GM13976 (cell line): ENCODE data around the gene GLG1.

Source experiments
- DNase-seq: peaks from one replicate; pipeline ENCODE4 v3.0.0; 2012; ENCODE audit warnings: low spot score
- in situ Hi-C: fragments of 300-500 bp; cut with MboI; formaldehyde crosslinking; loops from one replicate; pipeline ENCODE4 v1.12.0; 2022; ENCODE audit warnings: low sequenced_read_pairs, mixed read lengths, inconsistent platforms; ENCODE audit not compliant: unreplicated experiment
- TF ChIP-seq, protein P1 (sequence below): IDR thresholded peaks from 2 replicates; pipeline ENCODE4 v1.5.1; 2012; ENCODE audit warnings: borderline replicate concordance, mild to moderate bottlenecking; ENCODE audit not compliant: insufficient read depth; ENCODE audit errors: extremely low read depth, missing control alignments, control extremely low read depth

GLG1 gene

DNA sequence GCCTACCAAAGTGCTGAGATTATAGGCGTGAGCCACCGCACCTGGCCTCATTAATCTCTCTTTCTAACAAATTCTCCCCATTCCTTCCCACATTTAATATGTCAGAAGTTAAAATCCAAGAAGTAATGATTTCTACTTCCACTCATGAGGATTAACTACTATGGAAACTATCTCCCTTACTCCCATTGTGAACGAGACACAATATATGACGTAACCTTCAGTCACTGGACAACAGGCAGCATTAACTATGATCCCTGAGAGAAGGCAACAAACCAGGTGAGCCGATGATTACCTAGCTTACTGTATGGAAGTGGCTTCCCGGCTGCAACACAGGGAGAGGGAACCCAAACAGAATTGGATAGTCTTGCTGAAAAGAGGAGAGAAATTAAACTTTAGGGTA is 20.0 kb downstream of the GLG1 start:
- in situ Hi-C loops = no loop called here
- no peak for DNase-seq
- TF ChIP-seq, protein P1, sequence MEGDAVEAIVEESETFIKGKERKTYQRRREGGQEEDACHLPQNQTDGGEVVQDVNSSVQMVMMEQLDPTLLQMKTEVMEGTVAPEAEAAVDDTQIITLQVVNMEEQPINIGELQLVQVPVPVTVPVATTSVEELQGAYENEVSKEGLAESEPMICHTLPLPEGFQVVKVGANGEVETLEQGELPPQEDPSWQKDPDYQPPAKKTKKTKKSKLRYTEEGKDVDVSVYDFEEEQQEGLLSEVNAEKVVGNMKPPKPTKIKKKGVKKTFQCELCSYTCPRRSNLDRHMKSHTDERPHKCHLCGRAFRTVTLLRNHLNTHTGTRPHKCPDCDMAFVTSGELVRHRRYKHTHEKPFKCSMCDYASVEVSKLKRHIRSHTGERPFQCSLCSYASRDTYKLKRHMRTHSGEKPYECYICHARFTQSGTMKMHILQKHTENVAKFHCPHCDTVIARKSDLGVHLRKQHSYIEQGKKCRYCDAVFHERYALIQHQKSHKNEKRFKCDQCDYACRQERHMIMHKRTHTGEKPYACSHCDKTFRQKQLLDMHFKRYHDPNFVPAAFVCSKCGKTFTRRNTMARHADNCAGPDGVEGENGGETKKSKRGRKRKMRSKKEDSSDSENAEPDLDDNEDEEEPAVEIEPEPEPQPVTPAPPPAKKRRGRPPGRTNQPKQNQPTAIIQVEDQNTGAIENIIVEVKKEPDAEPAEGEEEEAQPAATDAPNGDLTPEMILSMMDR = no peak

DNA sequence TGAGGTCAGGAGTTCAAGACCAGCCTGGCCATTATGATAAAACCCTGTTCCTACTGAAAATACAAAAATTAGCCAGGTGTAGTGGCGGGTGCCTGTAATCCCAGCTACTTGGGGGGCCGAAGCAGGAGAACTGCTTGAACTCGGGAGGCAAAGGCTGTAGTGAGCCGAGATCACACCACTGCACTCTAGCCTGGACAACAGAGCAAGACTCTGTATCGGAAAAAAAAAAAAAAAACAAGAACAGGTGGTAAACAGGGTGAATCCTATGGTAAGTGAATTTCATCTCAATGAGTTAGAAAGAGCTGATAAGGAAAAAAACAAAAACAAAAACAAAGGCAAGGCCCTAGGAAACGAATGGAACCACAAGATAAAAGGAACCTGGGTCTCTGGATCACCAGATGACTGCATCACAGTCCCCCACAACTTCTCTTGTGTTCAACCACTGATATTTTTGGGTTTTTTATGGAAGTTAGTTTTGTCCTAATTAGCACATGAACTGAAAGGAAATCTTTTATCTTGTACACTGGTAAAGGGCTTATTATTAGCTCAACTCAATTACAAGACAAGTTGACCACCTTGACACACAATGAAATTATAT is 21.0 kb downstream of the GLG1 start:
- in situ Hi-C loops = no loop called here
- DNase-seq = no peak
- TF ChIP-seq, protein P1 = no peak

DNA sequence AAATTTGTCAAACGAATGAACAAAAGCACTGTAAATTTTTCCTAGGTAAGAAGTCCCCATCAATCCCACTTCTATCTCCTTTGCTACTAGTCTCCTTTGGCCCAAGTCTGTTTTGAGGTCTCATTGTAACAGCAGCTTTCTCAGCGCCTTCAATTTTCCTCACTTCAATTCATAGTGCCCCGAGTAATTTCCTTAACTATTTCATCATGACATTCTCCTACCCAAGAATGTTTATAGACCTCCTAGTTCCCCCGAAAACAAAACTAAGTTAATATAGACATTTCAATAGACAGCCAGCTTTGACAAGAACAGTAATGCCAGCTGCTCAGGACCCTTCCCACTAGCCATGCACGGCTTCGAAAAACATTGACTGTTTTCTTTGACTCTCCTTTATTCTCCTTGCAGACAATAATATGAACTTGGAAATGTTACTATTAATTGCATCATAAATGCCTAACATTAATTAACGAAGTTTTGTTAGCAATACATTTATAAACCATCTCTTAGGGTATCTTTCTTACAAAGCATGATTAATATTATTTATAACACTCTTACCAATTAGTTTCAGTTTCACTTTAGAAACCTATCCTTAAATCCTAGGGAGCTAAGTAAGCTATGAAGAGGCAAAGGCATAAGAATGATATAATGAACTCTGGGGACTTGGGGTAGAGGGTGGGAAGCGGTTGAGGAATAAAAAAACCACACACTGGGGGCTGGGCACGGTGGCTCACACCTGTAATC is 22.8 kb downstream of the GLG1 start:
- in situ Hi-C loops = no loop called here
- no peak for DNase-seq
- TF ChIP-seq, protein P1 = no peak

DNA sequence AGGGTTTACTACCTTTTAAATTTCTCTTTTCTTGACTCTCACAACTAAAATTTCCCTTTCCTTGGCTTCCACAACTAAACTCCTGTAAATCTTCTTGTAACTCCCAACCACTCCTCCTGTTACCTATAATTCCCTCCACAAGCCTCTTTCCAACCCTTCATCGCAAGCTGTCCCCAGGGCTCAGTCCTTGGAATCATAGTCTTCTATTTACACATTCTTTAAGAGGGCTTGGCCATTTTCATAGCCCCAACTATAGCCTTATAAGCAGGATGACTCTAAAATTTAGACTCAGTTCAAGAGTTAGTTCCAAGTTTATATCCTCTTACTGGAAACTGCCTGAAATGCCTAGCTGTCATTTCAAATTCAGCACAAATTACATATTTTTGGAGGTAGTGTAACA is 23.9 kb downstream of the GLG1 start:
- TF ChIP-seq, protein P1 = no peak
- DNase-seq = no peak
- in situ Hi-C loops = no loop called here

DNA sequence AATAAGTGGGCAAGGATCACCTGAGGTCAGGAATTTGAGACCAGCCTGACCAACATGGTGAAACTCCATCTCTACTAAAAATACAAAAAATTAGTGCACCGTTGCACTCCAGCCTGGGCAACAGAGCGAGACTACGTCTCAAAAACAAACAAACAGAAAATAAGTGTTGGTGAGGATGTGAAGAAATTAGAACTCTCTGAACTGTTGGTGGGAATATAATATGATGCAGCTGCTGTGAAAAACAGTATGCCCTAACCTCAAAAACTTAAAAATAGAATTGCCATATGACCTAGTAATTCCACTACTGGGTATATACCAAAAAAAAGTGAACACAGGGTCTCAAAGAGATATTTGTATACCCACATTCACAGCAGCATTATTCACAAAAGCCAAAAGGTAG is 26.1 kb downstream of the GLG1 start:
- TF ChIP-seq, protein P1 = no peak
- in situ Hi-C loops = no loop called here
- DNase-seq = no peak

DNA sequence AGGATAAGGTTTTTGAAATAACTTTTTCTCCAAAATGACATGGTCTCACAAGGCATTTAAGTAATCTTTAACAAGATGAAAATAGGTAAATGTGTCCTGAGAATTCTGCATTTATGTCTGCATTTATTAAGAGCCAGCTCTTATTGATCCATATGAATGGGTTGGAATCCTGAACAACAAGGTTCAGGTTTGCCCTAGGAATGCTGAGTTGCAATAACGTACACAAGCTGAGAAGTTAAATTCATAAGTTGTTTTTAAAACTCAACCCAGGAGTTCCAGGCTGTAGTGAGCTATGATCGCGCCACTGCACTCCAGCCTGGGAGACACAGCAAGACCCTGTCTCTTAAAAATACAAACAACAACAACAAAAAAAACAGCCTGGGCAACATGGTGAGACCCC is 28.1 kb downstream of the GLG1 start:
- no peak for DNase-seq
- in situ Hi-C loops = no loop called here
- TF ChIP-seq, protein P1 = no peak
